Psoas muscle (tissue), 8 donors: ENCODE results near the gene ITGA11. TPM values are rescaled to one million over a fixed set of nuclear protein-coding genes. Genes with fewer than 3 reads are reported as not detected.
A peak's percentile ranks its signal among the peaks of the same experiment; 100 is the strongest.

ENCODE experiments used
- ATAC-seq, 4 donors: fragments of 200-7000 bp; cut with Tn5 transposase; one replicate each; pipeline ENCODE4 v1.9.1; 2020; ENCODE audit warnings: moderate library complexity in 3 of 4, mild to moderate bottlenecking in 2 of 4
- DNase-seq, 2 donors: peaks; one replicate each; pipeline ENCODE4 v3.0.0-alpha.2; 2020
- H3K27ac ChIP-seq: fragments of 200-600 bp; one replicate; pipeline ENCODE4 v1.8.0; 2022
- H3K27me3 ChIP-seq, 3 donors: fragments of 200-600 bp in 1 of 3; one replicate each; pipeline versions ENCODE4 v1.6.1 to v1.8.0; 2013 to 2022; ENCODE audit warnings: low read length in 2 of 3, mild to moderate bottlenecking in 2 of 3, moderate library complexity in 1 of 3; ENCODE audit not compliant: insufficient read depth in 3 of 3
- H3K36me3 ChIP-seq, 2 donors: fragments of 200-600 bp in 1 of 2; one replicate each; pipeline versions ENCODE4 v1.6.1 to v1.8.0; 2013 to 2022; ENCODE audit warnings: low read depth in 1 of 2, mild to moderate bottlenecking in 1 of 2, moderate library complexity in 1 of 2; ENCODE audit not compliant: insufficient read depth in 1 of 2
- H3K4me1 ChIP-seq: fragments of 200-600 bp; one replicate; pipeline ENCODE4 v1.8.0; 2022
- H3K4me3 ChIP-seq: fragments of 200-600 bp; one replicate; pipeline ENCODE4 v1.8.0; 2022; ENCODE audit warnings: mild to moderate bottlenecking
- H3K9me3 ChIP-seq: fragments of 200-600 bp; one replicate; pipeline ENCODE4 v1.8.0; 2022
- CTCF ChIP-seq: fragments of 200-600 bp; IDR thresholded peaks from one replicate; pipeline ENCODE4 v1.8.0; 2022; ENCODE audit warnings: antibody characterized with exemption
- WGBS, 3 donors: extraction: QIAGEN DNeasy Blood & Tissue Kit; methylation state at CpG; one replicate each; pipeline versions ENCODE4 v1.1.6 to v1.1.7; 2013; 5-methylcytosine and 5-hydroxymethylcytosine counted together
- intact Hi-C, 2 donors: fragments of 100-400 bp; cut with DNase I; formaldehyde crosslinking; loops; one replicate each; pipeline versions ENCODE4 v1.11.0 to v1.14.2; 2022
- polyA plus RNA-seq, 3 donors: library from polyadenylated mRNA; stranded (reverse); fragments of 200-250 nt; gene quantifications; one replicate each; pipeline ENCODE4 v1.2.3, GENCODE V29; 2013
- total RNA-seq, 4 donors: library from RNA; stranded (reverse); fragmentation: NEBNext Ultra II Directional in 2 of 4; extraction: Animal tissue kit (Norgen Biotek cat#: 25700) in 2 of 4; gene quantifications; one replicate each; pipeline versions ENCODE4 v1.2.1 to v1.2.4, GENCODE V29; 2021 to 2023
- donor health status: healthy with polysubstance abuse.
- donor health status: DM: no; HTN: no; CAD: no; lungs with moderate emphysema.
- donor health status: Bipolar disorder and iron deficiency.
- donor health status: healthy.
- donor health status: DM: yes; HTN: yes; CAD: no.
- donor health status: DM: no; HTN: no; CAD: no.
- donor health status: DM: no; HTN: no; CAD: no.
- donor health status: DM: yes; HTN: yes; CAD: no.

ITGA11 gene
- total and polyA plus RNA-seq, 7 donors, result 0.10 to 7.9 (median 0.97) TPM

GRCh38 chr15:68436680-68437079, 4.7 kb upstream of the ITGA11 start:
- no peaks in the 10 kb centered on the region for H3K9me3 ChIP-seq
- ATAC-seq, result no peak
- intact Hi-C loops, result no loop called here

DNA sequence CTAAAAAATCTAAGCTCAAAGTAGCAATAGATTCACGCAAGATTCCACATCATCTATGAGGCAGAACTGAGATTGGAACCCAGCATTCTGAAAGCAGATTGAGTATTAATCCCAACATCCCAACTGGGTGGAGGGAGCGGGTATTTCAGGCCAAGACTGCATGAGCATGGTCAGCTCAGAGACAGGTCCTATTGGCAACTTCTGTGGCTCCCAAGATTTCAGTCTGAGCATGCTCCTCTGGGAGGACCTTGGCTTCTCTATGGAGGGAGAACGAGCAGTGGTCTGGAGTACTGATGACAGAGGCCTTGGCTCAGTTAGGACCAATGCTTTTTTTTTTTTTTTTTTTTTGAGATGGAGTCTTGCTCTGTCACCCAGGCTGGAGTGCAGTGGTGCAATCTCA, 4.0 kb upstream of the ITGA11 start:
- ATAC-seq, result peak in 1 of 4 donors; percentile 63
- peaks cover 8% of the 10 kb centered on the region for H3K4me1 ChIP-seq
- no peaks in the 10 kb centered on the region for H3K9me3 ChIP-seq
- H3K36me3 ChIP-seq, result no peaks in the 10 kb centered on the region
- WGBS, 3 donors, result 61 to 73% (median 68%) methylated on average over 3 of the region's 3 CpGs
- intact Hi-C loops, result no loop called here
- TF ChIP-seq CTCF, result no peak
- H3K4me3 ChIP-seq, result no peak overlapping the region
- H3K27me3 ChIP-seq, result peaks cover 0 to 54% (median 20%) of the 10 kb centered on the region in 3 donors
- DNase-seq, result peak in 1 of 2 donors; percentile 63
- no peak overlapping the region for H3K27ac ChIP-seq

More at GRCh38 chr15:68436680-68437079, 4.7 kb upstream of the ITGA11 start:
- Histone ChIP-seq H3K4me3 (no peak overlapping the region), H3K4me1 (peaks cover under 1% of the 10 kb centered on the region), H3K27ac (no peak overlapping the region), H3K36me3 (no peaks in the 10 kb centered on the region), H3K27me3 (peaks cover 0 to 47% (median 16%) of the 10 kb centered on the region in 3 donors)
- DNase-seq, result no peak
- TF ChIP-seq CTCF, result no peak
- 86 to 95% (median 93%) methylated on average over 1 of the region's 1 CpG for WGBS, 3 donors

GRCh38 chr15:68434021-68434420, 2.1 kb upstream of the ITGA11 start:
- no peak for TF ChIP-seq CTCF
- no peak overlapping the region for H3K27ac ChIP-seq
- peaks cover 0 to 59% (median 22%) of the 10 kb centered on the region in 3 donors for H3K27me3 ChIP-seq
- ATAC-seq (no peak), DNase-seq (no peak)
- H3K9me3 ChIP-seq, result no peaks in the 10 kb centered on the region
- H3K4me1 ChIP-seq, result peaks cover 8% of the 10 kb centered on the region
- WGBS, 3 donors, result 77 to 80% (median 79%) methylated on average over 6 of the region's 6 CpGs
- H3K36me3 ChIP-seq, result no peaks in the 10 kb centered on the region
- H3K4me3 ChIP-seq, result no peak overlapping the region
- intact Hi-C loops, result no loop called here

DNA sequence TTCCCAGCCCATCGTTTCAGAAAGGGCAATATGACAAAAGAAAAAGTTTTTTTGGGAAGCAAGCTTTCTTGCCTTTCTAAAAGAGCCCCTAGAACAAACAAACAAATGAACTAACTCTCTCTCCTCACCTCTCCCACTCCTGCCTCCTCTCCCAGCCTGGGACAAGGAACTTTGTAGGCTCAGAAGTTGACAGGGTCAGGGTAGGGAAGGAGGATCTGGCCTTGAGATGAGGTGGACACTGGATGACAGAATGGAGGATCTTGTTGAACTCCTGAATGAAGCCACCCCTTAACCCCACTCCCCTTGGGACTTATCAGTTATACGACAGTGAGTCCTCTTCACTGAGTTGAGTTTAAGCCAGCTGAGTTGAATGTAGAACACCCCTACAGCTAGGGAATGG, 1.6 kb upstream of the ITGA11 start:
- intact Hi-C loops, result no loop called here
- no peak for TF ChIP-seq CTCF
- Histone ChIP-seq H3K36me3 (no peaks in the 10 kb centered on the region), H3K4me1 (peaks cover 8% of the 10 kb centered on the region), H3K27me3 (peaks cover 0 to 59% (median 22%) of the 10 kb centered on the region in 3 donors), H3K27ac (no peak overlapping the region), H3K9me3 (no peaks in the 10 kb centered on the region), H3K4me3 (no peak overlapping the region)
- WGBS, 3 donors, result 51 to 56% (median 54%) methylated on average over 2 of the region's 2 CpGs
- no peak for DNase-seq
- ATAC-seq, result no peak

- Histone ChIP-seq H3K4me1 (peaks cover 8% of the 10 kb centered on the region), H3K9me3 (no peaks in the 10 kb centered on the region), H3K36me3 (no peaks in the 10 kb centered on the region), H3K27ac (no peak overlapping the region), H3K4me3 (peak overlapping the region; percentile 66), H3K27me3 (peaks cover 0 to 50% (median 20%) of the 10 kb centered on the region in 3 donors)
- WGBS, 3 donors, result 55 to 59% (median 56%) methylated on average over 13 of the region's 13 CpGs
- ATAC-seq, result no peak
- intact Hi-C loops, result no loop called here
- TF ChIP-seq CTCF, result no peak
- DNase-seq, result no peak
These were observed 590 bp upstream of the ITGA11 start for GRCh38 chr15:68432441-68433064.
